NB4 (cell line): ENCODE measurements around the gene ZNF25.
"Not testable (repeated sequence)": the region's sequence is repeated elsewhere in the genome, so short reads cannot be mapped to it uniquely, and the experiment has no call there.

Experiments used
- DNase-seq: peaks from one replicate; pipeline ENCODE4 v3.0.0; 2010; ENCODE audit warnings: low read depth
- H3K4me3 ChIP-seq: one replicate; pipeline ENCODE4 v1.5.1; 2011; ENCODE audit warnings: mild to moderate bottlenecking, low read depth, low read length, moderate library complexity
- CTCF ChIP-seq: IDR thresholded peaks from one replicate; pipeline ENCODE4 v1.5.1; 2012; ENCODE audit warnings: low read depth, low read length
- MAX ChIP-seq: IDR thresholded peaks from 2 replicates; pipeline ENCODE4 v1.6.1; 2011; ENCODE audit warnings: low read depth, low read length
- MYC ChIP-seq: IDR thresholded peaks from 2 replicates; pipeline ENCODE4 v1.6.1; 2011; ENCODE audit warnings: low read depth, low read length
- POLR2A ChIP-seq: IDR thresholded peaks from 2 replicates; pipeline ENCODE4 v1.6.1; 2011; ENCODE audit warnings: mild to moderate bottlenecking; ENCODE audit not compliant: insufficient read length; ENCODE audit errors: extremely low read depth

Gene ZNF25

GRCh38 chr10:37976091-37976879 is at the start of gene ZNF25:
Gene ZNF25 (minus strand): TSS chr10:37976647. CDS start chr10:37971722, 4,925 bp downstream.
- DNase-seq: peak; percentile 100
- peak within 1 kb of the TSS; percentile 79 for H3K4me3 ChIP-seq
- TF ChIP-seq POLR2A (peak; percentile 70), MYC (peak; percentile 81), CTCF (peak; percentile 100), MAX (peak; percentile 73)

GRCh38 chr10:38025283-38025682 is 48.8 kb upstream of the ZNF25 start:
- H3K4me3 ChIP-seq: no peak overlapping the region
- TF ChIP-seq POLR2A: no peak
- TF ChIP-seq MYC: no peak
- peak; percentile 52 for DNase-seq

- not testable (repeated sequence) for H3K4me3 ChIP-seq
These were observed 42.7 kb upstream of the ZNF25 start for GRCh38 chr10:38019124-38019523.

GRCh38 chr10:38016354-38016753 is 39.9 kb upstream of the ZNF25 start:
- TF ChIP-seq POLR2A: no peak
- no peak for TF ChIP-seq MAX
- TF ChIP-seq MYC: no peak
- no peak for TF ChIP-seq CTCF
- no peak for DNase-seq
- H3K4me3 ChIP-seq: no peak overlapping the region

More at GRCh38 chr10:38019124-38019523, 42.7 kb upstream of the ZNF25 start:
- not testable (repeated sequence) for DNase-seq

- peak; percentile 61 for TF ChIP-seq POLR2A
- no peak for TF ChIP-seq MAX
- peak within 1 kb of the TSS; percentile 72 for H3K4me3 ChIP-seq
- DNase-seq: peak; percentile 92
These were observed 33.9 kb upstream of the ZNF25 start, which contains the start of gene ZNF33A for GRCh38 chr10:38010119-38010903. Gene ZNF33A (plus strand): TSS chr10:38010675. CDS start chr10:38012342, 1,667 bp downstream.

GRCh38 chr10:38007991-38008390 is 31.5 kb upstream of the ZNF25 start:
- DNase-seq: no peak
- TF ChIP-seq MAX: no peak
- no peak for TF ChIP-seq CTCF
- no peak for TF ChIP-seq MYC
- no peak for TF ChIP-seq POLR2A
- H3K4me3 ChIP-seq: no peak overlapping the region

- no peak for DNase-seq
- no peak for TF ChIP-seq POLR2A
- TF ChIP-seq CTCF: no peak
- TF ChIP-seq MAX: no peak
- TF ChIP-seq MYC: no peak
- H3K4me3 ChIP-seq: no peak overlapping the region
These were observed 31.1 kb upstream of the ZNF25 start for GRCh38 chr10:38007551-38007950.
